ENCODE data around the gene PIK3C2A. TPM values are rescaled to one million over a fixed set of nuclear protein-coding genes. Genes with fewer than 3 reads are reported as not detected.
"Not testable (repeated sequence)": the region's sequence is repeated elsewhere in the genome, so short reads cannot be mapped to it uniquely, and the experiment has no call there.

PIK3C2A gene
- total RNA-seq, 2 donors from 2014 or later, result 37.2 to 44.6 TPM

DNA sequence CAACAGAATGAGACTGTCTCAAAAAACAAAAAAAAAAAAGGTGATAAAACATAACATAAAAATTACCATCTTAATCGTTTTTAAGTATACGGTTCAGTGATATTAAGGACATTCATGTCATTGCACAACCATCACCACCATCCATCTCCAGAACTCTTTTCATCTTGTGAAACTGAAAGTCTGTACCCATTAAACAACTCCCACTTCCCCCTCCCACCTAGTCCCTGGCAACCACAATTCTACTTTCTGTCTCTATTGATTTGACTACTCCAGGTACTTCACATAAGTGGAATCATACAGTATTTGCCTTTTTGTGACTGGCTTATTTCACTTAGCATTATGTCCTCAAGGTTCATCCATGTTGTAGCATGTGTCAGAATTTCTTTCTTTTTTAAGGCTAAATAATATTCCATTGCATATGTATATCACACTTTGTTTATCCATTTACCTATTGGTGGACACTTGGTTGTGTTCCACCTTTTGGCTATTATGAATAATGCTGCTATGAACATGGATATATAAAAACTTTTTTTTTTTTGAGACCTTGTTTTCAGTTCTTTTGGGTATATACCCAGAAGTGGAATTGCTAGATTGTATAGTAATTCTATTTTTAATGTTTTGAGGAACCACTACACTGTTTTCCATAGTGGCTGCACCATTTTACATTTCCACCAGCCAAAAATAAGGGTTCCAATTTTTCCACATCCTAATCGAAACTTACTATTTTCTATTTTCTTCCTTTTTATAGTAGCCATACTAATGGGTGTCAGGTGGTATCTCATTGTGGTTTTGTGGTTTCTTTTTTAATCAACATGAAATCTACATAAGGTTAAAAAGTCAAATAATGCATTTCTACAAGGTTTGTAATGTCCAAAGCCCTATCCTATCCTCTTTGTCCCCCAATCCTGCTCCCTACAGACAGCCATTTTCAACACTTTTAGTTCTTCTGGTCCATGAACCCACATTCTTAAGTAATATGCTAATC lies 23.4 kb upstream of the PIK3C2A start:
- no peak overlapping the region for H3K4me3 ChIP-seq
- H3K9me3 ChIP-seq, result no peaks in the 10 kb centered on the region
- no peaks in the 10 kb centered on the region for H3K36me3 ChIP-seq
- TF ChIP-seq, protein P1, sequence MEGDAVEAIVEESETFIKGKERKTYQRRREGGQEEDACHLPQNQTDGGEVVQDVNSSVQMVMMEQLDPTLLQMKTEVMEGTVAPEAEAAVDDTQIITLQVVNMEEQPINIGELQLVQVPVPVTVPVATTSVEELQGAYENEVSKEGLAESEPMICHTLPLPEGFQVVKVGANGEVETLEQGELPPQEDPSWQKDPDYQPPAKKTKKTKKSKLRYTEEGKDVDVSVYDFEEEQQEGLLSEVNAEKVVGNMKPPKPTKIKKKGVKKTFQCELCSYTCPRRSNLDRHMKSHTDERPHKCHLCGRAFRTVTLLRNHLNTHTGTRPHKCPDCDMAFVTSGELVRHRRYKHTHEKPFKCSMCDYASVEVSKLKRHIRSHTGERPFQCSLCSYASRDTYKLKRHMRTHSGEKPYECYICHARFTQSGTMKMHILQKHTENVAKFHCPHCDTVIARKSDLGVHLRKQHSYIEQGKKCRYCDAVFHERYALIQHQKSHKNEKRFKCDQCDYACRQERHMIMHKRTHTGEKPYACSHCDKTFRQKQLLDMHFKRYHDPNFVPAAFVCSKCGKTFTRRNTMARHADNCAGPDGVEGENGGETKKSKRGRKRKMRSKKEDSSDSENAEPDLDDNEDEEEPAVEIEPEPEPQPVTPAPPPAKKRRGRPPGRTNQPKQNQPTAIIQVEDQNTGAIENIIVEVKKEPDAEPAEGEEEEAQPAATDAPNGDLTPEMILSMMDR (IDR thresholded peaks at IDR 0.05), result no peak
- DNase-seq (ENCODE audit: low spot score), result no peak
- H3K4me1 ChIP-seq, result no peaks in the 10 kb centered on the region
- no peak overlapping the region for H3K27ac ChIP-seq
- no peaks in the 10 kb centered on the region for H3K27me3 ChIP-seq

DNA sequence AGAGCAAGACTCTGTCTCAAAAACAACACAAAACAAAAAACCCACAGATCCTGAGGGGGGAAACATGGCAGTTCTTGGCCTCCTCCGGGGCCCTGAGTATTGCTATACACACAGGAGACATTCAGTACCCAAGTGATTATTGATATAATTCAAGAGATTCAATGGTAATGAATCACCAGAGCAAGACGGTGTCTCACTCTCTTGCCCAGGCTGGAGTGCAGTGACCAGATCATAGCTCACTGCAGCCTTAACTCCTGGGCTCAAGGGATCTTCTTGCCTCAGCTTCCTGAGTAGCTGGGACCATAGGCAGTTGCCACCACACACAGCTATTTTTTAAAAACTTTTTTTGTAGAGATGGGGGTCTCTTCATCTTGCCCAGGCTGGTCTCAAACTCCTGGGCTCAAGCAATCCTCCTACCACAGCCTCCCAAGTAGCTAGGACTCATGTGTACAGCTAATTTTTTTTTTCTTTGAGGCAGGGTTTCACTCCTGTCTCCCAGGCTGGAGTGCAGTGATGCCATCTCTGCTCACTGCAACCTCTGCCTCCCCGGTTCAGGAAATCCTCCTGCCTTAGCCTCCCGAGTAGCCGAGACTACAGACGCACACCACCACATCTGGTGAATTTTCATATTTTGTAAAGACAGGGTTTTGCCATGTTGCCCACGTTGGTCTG lies 21.8 kb upstream of the PIK3C2A start:
- TF ChIP-seq, protein P1 (IDR thresholded peaks at IDR 0.05), result no peak
- no peak overlapping the region for H3K27ac ChIP-seq

DNA sequence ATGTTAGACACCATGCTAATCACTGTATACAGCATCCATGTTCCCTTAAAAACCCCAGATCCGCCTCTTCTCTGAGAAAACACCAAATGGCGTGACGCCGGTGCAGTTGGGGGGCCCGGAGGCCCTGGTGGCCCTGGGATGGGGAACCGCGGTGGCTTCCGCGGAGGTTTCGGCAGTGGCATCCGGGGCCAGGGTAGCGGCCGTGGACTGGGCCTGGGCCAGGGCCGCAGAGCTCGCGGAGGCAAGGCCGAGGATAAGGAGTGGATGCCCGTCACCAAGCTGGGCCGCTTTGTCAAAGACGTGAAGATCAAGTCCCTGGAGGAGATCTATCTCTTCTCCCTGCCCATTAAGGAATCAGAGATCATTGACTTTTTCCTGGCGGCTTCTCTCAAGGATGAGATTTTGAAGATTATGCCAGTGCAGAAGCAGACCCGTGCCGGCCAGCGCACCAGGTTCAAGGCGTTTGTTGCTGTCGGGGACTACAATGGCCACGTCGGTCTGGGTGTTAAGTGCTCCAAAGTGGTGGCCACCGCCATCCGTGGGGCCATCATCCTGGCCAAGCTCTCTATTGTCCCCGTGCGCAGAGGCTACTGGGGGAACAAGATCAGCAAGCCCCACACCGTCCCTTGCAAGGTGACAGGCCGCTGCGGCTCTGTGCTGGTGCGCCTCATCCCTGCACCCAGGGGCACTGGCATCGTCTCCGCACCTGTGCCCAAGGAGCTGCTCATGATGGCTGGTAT lies 20.6 kb upstream of the PIK3C2A start:
- H3K9me3 ChIP-seq; H3K27ac ChIP-seq; H3K36me3 ChIP-seq; DNase-seq (ENCODE audit: low spot score); H3K4me3 ChIP-seq; H3K27me3 ChIP-seq; H3K4me1 ChIP-seq: not testable (repeated sequence)

More for the DNA sequence above, 21.8 kb upstream of the PIK3C2A start:
- H3K4me1 ChIP-seq, result no peaks in the 10 kb centered on the region
- H3K9me3 ChIP-seq, result no peaks in the 10 kb centered on the region
- DNase-seq (ENCODE audit: low spot score), result no peak
- no peaks in the 10 kb centered on the region for H3K27me3 ChIP-seq
- no peaks in the 10 kb centered on the region for H3K36me3 ChIP-seq
- H3K4me3 ChIP-seq, result no peak overlapping the region

- Histone ChIP-seq H3K36me3 (no peaks in the 10 kb centered on the region), H3K4me3 (no peak overlapping the region), H3K27me3 (no peaks in the 10 kb centered on the region), H3K9me3 (no peaks in the 10 kb centered on the region), H3K4me1 (no peaks in the 10 kb centered on the region), H3K27ac (peak overlapping the region in 1 of 2 donors; percentile 40)
- TF ChIP-seq, protein P1 (IDR thresholded peaks at IDR 0.05), result no peak
- no peak for DNase-seq (ENCODE audit: low spot score)
Observed at GRCh38 chr11:17224727-17225126, 16.9 kb upstream of the PIK3C2A start.

GRCh38 chr11:17221968-17222367 lies 14.2 kb upstream of the PIK3C2A start:
- H3K36me3 ChIP-seq, result no peaks in the 10 kb centered on the region
- H3K9me3 ChIP-seq, result no peaks in the 10 kb centered on the region
- no peak overlapping the region for H3K27ac ChIP-seq
- TF ChIP-seq, protein P1 (IDR thresholded peaks at IDR 0.05), result no peak
- no peak overlapping the region for H3K4me3 ChIP-seq
- no peak for DNase-seq (ENCODE audit: low spot score)
- no peaks in the 10 kb centered on the region for H3K27me3 ChIP-seq
- H3K4me1 ChIP-seq, result no peaks in the 10 kb centered on the region
